ENCODE measurements around the gene SYNDIG1L. TPM values are rescaled to one million over a fixed set of nuclear protein-coding genes. Genes with fewer than 3 reads are reported as not detected.
A peak's percentile ranks its signal among the peaks of the same experiment; 100 is the strongest.

Gene SYNDIG1L
- 3.0 and 3.5 TPM in 2 replicates for total RNA-seq (2021; fragmentation: NEBNext Ultra II Directional; extraction: Animal tissue kit (Norgen Biotek cat#: 25700))
- 2.5 and 3.2 TPM in 2 replicates for polyA plus RNA-seq (2011; rRNA removed)
- 2.4 TPM for polyA plus RNA-seq (2011; cell fraction: cytosol; rRNA removed)
- 2.9 TPM for polyA plus RNA-seq (2011; cell fraction: nucleus; rRNA removed)
- 1.7 to 3.5 TPM (median 2.9 TPM) in 4 replicates for polyA plus RNA-seq (2012, experiment 1 of 2)
- 2.8 TPM for polyA plus RNA-seq (2012, experiment 2 of 2)
- 3.0 TPM for polyA plus RNA-seq (2013, experiment 1 of 2)
- polyA plus RNA-seq (2013, experiment 2 of 2): 2.5 TPM
- polyA minus RNA-seq (2011; rRNA and poly(A)+ RNA removed): 1.5 and 2.5 TPM in 2 replicates
- polyA minus RNA-seq (2011; cell fraction: cytosol; rRNA and poly(A)+ RNA removed): 1.8 TPM
- polyA minus RNA-seq (2011; cell fraction: nucleus; rRNA and poly(A)+ RNA removed): 0.90 TPM
- long read RNA-seq, experiment 1, partial matches to known transcripts: 0 of 3 reads
- long read RNA-seq, experiment 1, other reads (novel, unspliced or antisense): 2 of 3 reads
- long read RNA-seq, experiment 2: 0 reads

DNA sequence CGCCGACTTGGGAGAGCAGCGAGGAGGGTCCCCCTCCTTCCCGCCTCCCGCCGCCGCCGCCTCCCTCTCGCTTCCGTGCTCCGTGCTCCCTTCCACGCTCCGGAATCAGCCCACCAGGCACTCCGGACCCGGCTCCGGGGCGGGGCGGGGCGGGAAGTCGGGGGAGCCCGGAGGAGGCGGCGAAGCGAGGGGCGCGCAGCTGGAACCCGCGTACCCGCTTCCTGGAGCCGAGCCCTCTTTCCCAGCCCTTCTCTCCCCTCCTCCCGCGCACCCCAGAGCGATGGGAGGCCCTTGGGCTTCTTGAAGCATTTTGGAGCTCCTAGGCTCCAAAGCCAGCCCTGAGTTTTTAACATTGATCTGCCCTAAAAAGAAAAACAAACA lies at the start of gene SYNDIG1L:
Gene SYNDIG1L, minus strand, starts transcription at position 9 of the 381 bp plus-strand sequence. CDS start 16,466 bp downstream, outside the sequence.
- H4K5ac ChIP-seq (ENCODE audit: insufficient read length, low read depth, low read length): no peak within 1 kb of the TSS
- 3% methylated on average over 15 of the region's 33 CpGs; no CpG with 5 or more reads in 1 of the 2 experiments for WGBS, 2 experiments (ENCODE audit: extremely low coverage in 1 of 2, insufficient coverage in 1 of 2, insufficient read length in 1 of 2, insufficient replicate concordance in 2 of 2, low coverage in 1 of 2, low lambda C conversion rate in 2 of 2, missing lambda C conversion rate in 1 of 2)
- no peak within 1 kb of the TSS for H2AK5ac ChIP-seq (ENCODE audit: low read depth, low read length)
- DNase-seq (ENCODE audit: low read depth in 1 of 2, low spot score in 2 of 2): no peak
- no peak within 1 kb of the TSS; the same call in 1 of the 2 replicates for H2BK5ac ChIP-seq (ENCODE audit: low read depth, low read length)
- no peak within 1 kb of the TSS for H4K8ac ChIP-seq (ENCODE audit: extremely low read depth, insufficient read depth, low read length)
- H3K9ac ChIP-seq (replicated peaks in 1 of 4; ENCODE audit: extremely low read depth in 1 of 4, low read depth in 3 of 4, low read length in 3 of 4): no peak within 1 kb of the TSS; a peak in 1 of 7 replicates
- H2BK12ac ChIP-seq (ENCODE audit: low read depth, low read length): 0 out of 2 replicates have a peak within 1 kb of the TSS, but pooled peaks have one; percentile 9
- 0 out of 2 replicates have a peak within 1 kb of the TSS, but pooled peaks have one; percentile 37 for H2BK20ac ChIP-seq (ENCODE audit: low read length)
- no peaks in the 10 kb centered on the region for H3K79me1 ChIP-seq (ENCODE audit: low read depth, low read length)
- H3K79me2 ChIP-seq (ENCODE audit: control insufficient read depth in 1 of 2, insufficient read depth in 2 of 2, low read length in 2 of 2): no peaks in the 10 kb centered on the region
- H3K4ac ChIP-seq (replicated peaks; ENCODE audit: insufficient read length, low read depth, low read length): no peak within 1 kb of the TSS
- no peak for FAIRE-seq
- no peak within 1 kb of the TSS for H3K27ac ChIP-seq (ENCODE audit: low read depth, low read length)
- no peak within 1 kb of the TSS for H3K56ac ChIP-seq (replicated peaks; ENCODE audit: insufficient read length, low read depth, low read length)
- H3K9me3 ChIP-seq (ENCODE audit: insufficient read depth in 2 of 2, low read depth in 1 of 2, low read length in 1 of 2): no peaks in the 10 kb centered on the region
- no peak within 1 kb of the TSS for H3K23ac ChIP-seq (ENCODE audit: insufficient read length)
- H3K4me3 ChIP-seq (ENCODE audit: extremely low read depth in 1 of 4, insufficient read depth in 2 of 4, low read depth in 3 of 4, low read length in 4 of 4): peak within 1 kb of the TSS; percentile 34 to 60 (median 51)
- peaks cover 30 to 44% (median 34%) of the 10 kb centered on the region in 4 experiments for H3K4me1 ChIP-seq (replicated peaks in 1 of 4; ENCODE audit: control insufficient read depth in 3 of 4, insufficient read depth in 4 of 4, low read length in 3 of 4)
- TF ChIP-seq RXRA (IDR thresholded peaks at IDR 0.05; ENCODE audit: insufficient read depth, low read depth, low read length): no peak
- no peak for TF ChIP-seq SP4 (IDR thresholded peaks at IDR 0.05; ENCODE audit: low read length)
- TF ChIP-seq PHF8 (conservative IDR thresholded peaks at IDR 0.05; ENCODE audit: low read depth, low read length): no peak
- TF ChIP-seq JUN (IDR thresholded peaks at IDR 0.05; ENCODE audit: low read depth, low read length): no peak
- no peak for TF ChIP-seq TCF12 (IDR thresholded peaks at IDR 0.05; ENCODE audit: low read depth, low read length)
- no peak for TF ChIP-seq SIRT6 (IDR thresholded peaks at IDR 0.05; ENCODE audit: low read length)
- no peak for TF ChIP-seq CREB1 (IDR thresholded peaks at IDR 0.05)
- no peak for TF ChIP-seq BACH1 (IDR thresholded peaks at IDR 0.05; ENCODE audit: low read length)
- no peak within 1 kb of the TSS for H2BK120ac ChIP-seq (replicated peaks; ENCODE audit: low read depth, low read length)
- H2BK15ac ChIP-seq (ENCODE audit: low read length): no peak within 1 kb of the TSS
- H4K91ac ChIP-seq (replicated peaks; ENCODE audit: insufficient read length, low read length): no peak within 1 kb of the TSS
- H3K23me2 ChIP-seq (ENCODE audit: low read depth, low read length): peaks cover 5% of the 10 kb centered on the region
- ChIA-PET CTCF (ENCODE audit: partially characterized antibody) (interaction anchor here (0.6 to 3.2 kb wide), 6 partner anchors 11 to 131 kb away, joined by 3 to 14 read pairs (median 4); no protein-coding TSS in a partner anchor), POLR2A (ENCODE audit: partially characterized antibody) (interaction anchor here (1.0 to 2.7 kb wide), 4 partner anchors 11 to 77 kb away, joined by 3 to 10 read pairs (median 6); no protein-coding TSS in a partner anchor)
- peaks cover 0 to 12% (median 7%) of the 10 kb centered on the region in 4 experiments; a peak in 4 of 7 replicates for H3K27me3 ChIP-seq (replicated peaks in 1 of 4; ENCODE audit: control insufficient read depth in 3 of 4, extremely low read depth in 1 of 4, insufficient read depth in 3 of 4, low read length in 3 of 4)
- H2AFZ ChIP-seq (ENCODE audit: low read length): no peak within 1 kb of the TSS
- H3K18ac ChIP-seq (ENCODE audit: extremely low read depth, low read length): peak within 1 kb of the TSS; percentile 9; the same call in 1 of the 2 replicates
- H3K4me2 ChIP-seq (ENCODE audit: insufficient read depth in 1 of 2, low read depth in 2 of 2, low read length in 2 of 2): peak within 1 kb of the TSS; percentile 77 to 83
- H3K14ac ChIP-seq (ENCODE audit: insufficient read length): no peak within 1 kb of the TSS
- H4K20me1 ChIP-seq (replicated peaks in 1 of 2; ENCODE audit: control insufficient read depth in 1 of 2, insufficient read depth in 2 of 2, low read length in 2 of 2): peaks cover 0 to 2% of the 10 kb centered on the region in 2 experiments
- no peaks in the 10 kb centered on the region for H3K36me3 ChIP-seq (ENCODE audit: control insufficient read depth in 2 of 4, insufficient read depth in 4 of 4, low read length in 3 of 4)

All from H1 (cell line).